ENCODE data around the gene MXD4. TPM values are rescaled to one million over a fixed set of nuclear protein-coding genes. Genes with fewer than 3 reads are reported as not detected.

The MXD4 gene
- total RNA-seq, 1 experiment from 2014 or later: 20.4 TPM

DNA sequence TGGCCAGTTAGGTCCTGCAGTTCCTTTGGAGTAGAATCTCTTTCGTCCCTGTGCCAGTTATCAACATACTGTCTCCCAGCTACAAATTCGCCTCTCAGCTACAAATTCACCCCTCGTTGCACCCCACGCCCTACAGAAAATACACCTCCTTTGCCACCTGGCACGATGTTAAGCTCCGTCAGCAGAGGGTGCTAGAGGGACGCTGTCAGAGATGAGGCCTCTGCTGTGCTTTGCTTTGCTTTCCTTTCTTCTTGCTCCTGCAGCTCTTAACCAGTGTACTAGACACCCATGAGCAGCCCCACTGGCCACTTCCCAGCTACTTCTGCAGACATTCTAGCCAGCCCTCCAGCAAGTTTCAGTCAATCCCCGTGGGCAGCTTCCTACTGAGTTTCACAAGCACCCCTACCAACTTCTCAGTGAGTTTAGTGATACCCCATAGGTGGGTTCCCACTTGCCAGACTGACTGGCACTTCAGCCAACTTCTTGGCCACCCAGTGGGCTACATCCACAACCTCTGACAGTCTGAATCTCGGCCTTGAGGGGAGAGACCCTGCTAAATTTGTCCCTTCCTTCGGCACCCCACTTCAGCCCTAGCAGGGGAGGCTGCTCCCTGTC lies 41.8 kb downstream of the MXD4 start:
- H3K9me3 Mint-ChIP-seq: no peaks in the 10 kb centered on the region
- CTCF ChIA-PET: interaction anchor here (0.5 to 5.8 kb wide), 70 partner anchors 8 to 466 kb away, joined by 3 to 50 read pairs (median 4); partner anchors contain the start of genes CFAP99, HAUS3, MXD4 and NELFA
- no peaks in the 10 kb centered on the region; the same call in 1 of the 2 replicates for H3K36me3 Mint-ChIP-seq
- TF ChIP-seq, protein P1, sequence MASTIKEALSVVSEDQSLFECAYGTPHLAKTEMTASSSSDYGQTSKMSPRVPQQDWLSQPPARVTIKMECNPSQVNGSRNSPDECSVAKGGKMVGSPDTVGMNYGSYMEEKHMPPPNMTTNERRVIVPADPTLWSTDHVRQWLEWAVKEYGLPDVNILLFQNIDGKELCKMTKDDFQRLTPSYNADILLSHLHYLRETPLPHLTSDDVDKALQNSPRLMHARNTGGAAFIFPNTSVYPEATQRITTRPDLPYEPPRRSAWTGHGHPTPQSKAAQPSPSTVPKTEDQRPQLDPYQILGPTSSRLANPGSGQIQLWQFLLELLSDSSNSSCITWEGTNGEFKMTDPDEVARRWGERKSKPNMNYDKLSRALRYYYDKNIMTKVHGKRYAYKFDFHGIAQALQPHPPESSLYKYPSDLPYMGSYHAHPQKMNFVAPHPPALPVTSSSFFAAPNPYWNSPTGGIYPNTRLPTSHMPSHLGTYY (CRISPR knock-in tag; IDR thresholded peaks at IDR 0.05): no peak
- TF ChIP-seq TEAD1 (CRISPR knock-in tag; IDR thresholded peaks at IDR 0.05): 0 out of 2 replicates have a peak, but pooled peaks have one; percentile 15
- no peak for TF ChIP-seq ZNF138 (CRISPR knock-in tag; conservative IDR thresholded peaks at IDR 0.05)
- TF ChIP-seq, protein P2, sequence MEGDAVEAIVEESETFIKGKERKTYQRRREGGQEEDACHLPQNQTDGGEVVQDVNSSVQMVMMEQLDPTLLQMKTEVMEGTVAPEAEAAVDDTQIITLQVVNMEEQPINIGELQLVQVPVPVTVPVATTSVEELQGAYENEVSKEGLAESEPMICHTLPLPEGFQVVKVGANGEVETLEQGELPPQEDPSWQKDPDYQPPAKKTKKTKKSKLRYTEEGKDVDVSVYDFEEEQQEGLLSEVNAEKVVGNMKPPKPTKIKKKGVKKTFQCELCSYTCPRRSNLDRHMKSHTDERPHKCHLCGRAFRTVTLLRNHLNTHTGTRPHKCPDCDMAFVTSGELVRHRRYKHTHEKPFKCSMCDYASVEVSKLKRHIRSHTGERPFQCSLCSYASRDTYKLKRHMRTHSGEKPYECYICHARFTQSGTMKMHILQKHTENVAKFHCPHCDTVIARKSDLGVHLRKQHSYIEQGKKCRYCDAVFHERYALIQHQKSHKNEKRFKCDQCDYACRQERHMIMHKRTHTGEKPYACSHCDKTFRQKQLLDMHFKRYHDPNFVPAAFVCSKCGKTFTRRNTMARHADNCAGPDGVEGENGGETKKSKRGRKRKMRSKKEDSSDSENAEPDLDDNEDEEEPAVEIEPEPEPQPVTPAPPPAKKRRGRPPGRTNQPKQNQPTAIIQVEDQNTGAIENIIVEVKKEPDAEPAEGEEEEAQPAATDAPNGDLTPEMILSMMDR (IDR thresholded peaks at IDR 0.05): peak; percentile 78
- no peak for TF ChIP-seq RORB (CRISPR knock-in tag; IDR thresholded peaks at IDR 0.05)
- TF ChIP-seq, protein P3, sequence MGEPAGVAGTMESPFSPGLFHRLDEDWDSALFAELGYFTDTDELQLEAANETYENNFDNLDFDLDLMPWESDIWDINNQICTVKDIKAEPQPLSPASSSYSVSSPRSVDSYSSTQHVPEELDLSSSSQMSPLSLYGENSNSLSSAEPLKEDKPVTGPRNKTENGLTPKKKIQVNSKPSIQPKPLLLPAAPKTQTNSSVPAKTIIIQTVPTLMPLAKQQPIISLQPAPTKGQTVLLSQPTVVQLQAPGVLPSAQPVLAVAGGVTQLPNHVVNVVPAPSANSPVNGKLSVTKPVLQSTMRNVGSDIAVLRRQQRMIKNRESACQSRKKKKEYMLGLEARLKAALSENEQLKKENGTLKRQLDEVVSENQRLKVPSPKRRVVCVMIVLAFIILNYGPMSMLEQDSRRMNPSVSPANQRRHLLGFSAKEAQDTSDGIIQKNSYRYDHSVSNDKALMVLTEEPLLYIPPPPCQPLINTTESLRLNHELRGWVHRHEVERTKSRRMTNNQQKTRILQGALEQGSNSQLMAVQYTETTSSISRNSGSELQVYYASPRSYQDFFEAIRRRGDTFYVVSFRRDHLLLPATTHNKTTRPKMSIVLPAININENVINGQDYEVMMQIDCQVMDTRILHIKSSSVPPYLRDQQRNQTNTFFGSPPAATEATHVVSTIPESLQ (CRISPR knock-in tag; IDR thresholded peaks at IDR 0.05): no peak
- TF ChIP-seq ETV6 (CRISPR knock-in tag; IDR thresholded peaks at IDR 0.05): peak; percentile 41; the same call in 1 of the 2 replicates
- TF ChIP-seq, protein P4, sequence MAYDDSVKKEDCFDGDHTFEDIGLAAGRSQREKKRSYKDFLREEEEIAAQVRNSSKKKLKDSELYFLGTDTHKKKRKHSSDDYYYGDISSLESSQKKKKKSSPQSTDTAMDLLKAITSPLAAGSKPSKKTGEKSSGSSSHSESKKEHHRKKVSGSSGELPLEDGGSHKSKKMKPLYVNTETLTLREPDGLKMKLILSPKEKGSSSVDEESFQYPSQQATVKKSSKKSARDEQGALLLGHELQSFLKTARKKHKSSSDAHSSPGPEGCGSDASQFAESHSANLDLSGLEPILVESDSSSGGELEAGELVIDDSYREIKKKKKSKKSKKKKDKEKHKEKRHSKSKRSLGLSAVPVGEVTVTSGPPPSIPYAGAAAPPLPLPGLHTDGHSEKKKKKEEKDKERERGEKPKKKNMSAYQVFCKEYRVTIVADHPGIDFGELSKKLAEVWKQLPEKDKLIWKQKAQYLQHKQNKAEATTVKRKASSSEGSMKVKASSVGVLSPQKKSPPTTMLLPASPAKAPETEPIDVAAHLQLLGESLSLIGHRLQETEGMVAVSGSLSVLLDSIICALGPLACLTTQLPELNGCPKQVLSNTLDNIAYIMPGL (CRISPR knock-in tag; IDR thresholded peaks at IDR 0.05): no peak
- no peak for TF ChIP-seq ZNF671 (CRISPR knock-in tag; IDR thresholded peaks at IDR 0.05)
- TF ChIP-seq, protein P5, sequence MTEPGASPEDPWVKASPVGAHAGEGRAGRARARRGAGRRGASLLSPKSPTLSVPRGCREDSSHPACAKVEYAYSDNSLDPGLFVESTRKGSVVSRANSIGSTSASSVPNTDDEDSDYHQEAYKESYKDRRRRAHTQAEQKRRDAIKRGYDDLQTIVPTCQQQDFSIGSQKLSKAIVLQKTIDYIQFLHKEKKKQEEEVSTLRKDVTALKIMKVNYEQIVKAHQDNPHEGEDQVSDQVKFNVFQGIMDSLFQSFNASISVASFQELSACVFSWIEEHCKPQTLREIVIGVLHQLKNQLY (CRISPR knock-in tag; IDR thresholded peaks at IDR 0.05): no peak
- DNase-seq (ENCODE audit: low spot score): peak; percentile 86
- ATAC-seq: peak; percentile 67
- H3K4me3 Mint-ChIP-seq: no peak overlapping the region
- H3K27ac Mint-ChIP-seq: no peak overlapping the region
- peaks cover 87% of the 10 kb centered on the region for H3K27me3 Mint-ChIP-seq (ENCODE audit: low read depth)
- POLR2A ChIA-PET: interaction anchor here (1.1 kb wide), 1 partner anchor 22 kb away, joined by 5 read pairs; the partner anchor contains the start of genes HAUS3 and POLN
- peaks cover 47% of the 10 kb centered on the region for H3K4me1 Mint-ChIP-seq

DNA sequence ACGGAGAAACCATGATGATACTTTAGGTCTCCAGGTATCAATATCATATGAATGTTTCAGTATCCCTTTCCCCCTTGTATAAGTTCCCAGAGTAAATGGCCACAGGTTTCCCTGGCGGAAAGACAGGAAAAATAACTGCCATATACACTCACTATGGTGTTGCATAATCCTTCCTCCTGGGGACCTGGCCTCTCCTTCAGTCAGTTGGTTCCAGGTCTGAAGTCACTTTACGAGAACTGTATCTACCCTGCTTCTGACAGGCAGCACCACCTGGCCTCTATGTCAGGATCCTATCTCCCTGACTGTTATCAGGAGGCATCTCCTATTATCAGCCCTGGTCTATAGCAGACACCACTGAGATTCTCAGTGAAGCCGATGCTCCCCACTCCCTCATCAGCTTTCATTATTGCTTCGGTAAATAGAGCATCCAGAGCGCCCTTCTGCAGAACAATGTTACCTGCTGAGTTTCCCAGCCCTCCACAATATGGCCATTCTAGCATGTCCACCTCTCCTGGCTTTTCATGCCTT lies 42.6 kb downstream of the MXD4 start:
- Mint-ChIP-seq H3K4me1 (peaks cover 53% of the 10 kb centered on the region), H3K27me3 (ENCODE audit: low read depth) (peaks cover 86% of the 10 kb centered on the region), H3K27ac (no peak overlapping the region), H3K36me3 (no peaks in the 10 kb centered on the region; the same call in 1 of the 2 replicates), H3K4me3 (no peak overlapping the region), H3K9me3 (no peaks in the 10 kb centered on the region)
- POLR2A ChIA-PET: interaction anchor here (1.1 kb wide), 1 partner anchor 23 kb away, joined by 5 read pairs; the partner anchor contains the start of genes HAUS3 and POLN
- ATAC-seq (no peak), DNase-seq (ENCODE audit: low spot score) (no peak)
- no peak for TF ChIP-seq IRF2 (CRISPR knock-in tag; IDR thresholded peaks at IDR 0.05; ENCODE audit: borderline replicate concordance, low read depth)
- CTCF ChIA-PET: interaction anchor here (0.5 to 5.8 kb wide), 57 partner anchors 9 to 467 kb away, joined by 3 to 50 read pairs (median 5); partner anchors contain the start of genes CFAP99, HAUS3, MXD4 and POLN

DNA sequence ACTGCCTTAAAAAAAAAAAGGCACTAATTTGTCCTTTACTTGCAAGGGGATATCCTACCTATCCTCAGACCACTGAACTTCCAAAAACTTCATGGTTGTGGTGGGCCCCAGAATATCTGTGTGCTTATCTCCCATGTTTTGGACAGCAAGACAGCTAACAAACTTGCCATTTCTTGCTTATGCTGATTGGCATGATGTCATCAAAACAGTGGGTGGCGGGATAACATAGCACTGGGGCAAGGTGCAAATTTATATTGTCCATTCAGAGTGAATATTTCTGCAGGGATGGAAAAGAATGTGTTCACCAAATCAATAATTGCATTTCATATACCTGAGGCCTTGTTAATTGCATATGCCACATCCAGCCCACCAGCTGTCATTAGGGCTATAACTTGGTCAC lies 43.5 kb downstream of the MXD4 start:
- CTCF ChIA-PET: interaction anchor here (0.7 to 5.8 kb wide), 3 partner anchors 81 to 224 kb away, joined by 3 to 44 read pairs (median 5); no protein-coding TSS in a partner anchor
- H3K9me3 Mint-ChIP-seq: no peaks in the 10 kb centered on the region
- TF ChIP-seq CREM (CRISPR knock-in tag; IDR thresholded peaks at IDR 0.05) (no peak), TP53 (CRISPR knock-in tag; IDR thresholded peaks at IDR 0.05) (no peak), ZNF121 (CRISPR knock-in tag; IDR thresholded peaks at IDR 0.05) (no peak)
- TF ChIP-seq, protein P6, sequence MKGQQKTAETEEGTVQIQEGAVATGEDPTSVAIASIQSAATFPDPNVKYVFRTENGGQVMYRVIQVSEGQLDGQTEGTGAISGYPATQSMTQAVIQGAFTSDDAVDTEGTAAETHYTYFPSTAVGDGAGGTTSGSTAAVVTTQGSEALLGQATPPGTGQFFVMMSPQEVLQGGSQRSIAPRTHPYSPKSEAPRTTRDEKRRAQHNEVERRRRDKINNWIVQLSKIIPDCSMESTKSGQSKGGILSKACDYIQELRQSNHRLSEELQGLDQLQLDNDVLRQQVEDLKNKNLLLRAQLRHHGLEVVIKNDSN (CRISPR knock-in tag; IDR thresholded peaks at IDR 0.05): no peak
- TF ChIP-seq, protein P1 (CRISPR knock-in tag; IDR thresholded peaks at IDR 0.05): no peak

More for the DNA sequence above, 43.5 kb downstream of the MXD4 start:
- POLR2A ChIA-PET: no interaction called here
- Mint-ChIP-seq H3K4me1 (peaks cover 52% of the 10 kb centered on the region), H3K36me3 (no peaks in the 10 kb centered on the region; the same call in 1 of the 2 replicates), H3K27ac (no peak overlapping the region), H3K4me3 (no peak overlapping the region), H3K27me3 (ENCODE audit: low read depth) (peaks cover 84% of the 10 kb centered on the region)
- ATAC-seq (no peak), DNase-seq (ENCODE audit: low spot score) (no peak)

Measured in WTC11 (cell line).